Activated T-cell treated with anti-CD3 and anti-CD28 coated beads for 1 hour (primary cell): Measurements from ENCODE around the gene TRIM22.
"Not testable (repeated sequence)": the region's sequence is repeated elsewhere in the genome, so short reads cannot be mapped to it uniquely, and the experiment has no call there.

Experiments
- DNase-seq: peaks from one replicate; pipeline ENCODE4 v3.0.0-alpha.2; 2020; ENCODE audit warnings: low read depth

Gene TRIM22

GRCh38 chr11:5691238-5691963 is 1.8 kb downstream of the TRIM22 start:
- DNase-seq: not testable (repeated sequence)

GRCh38 chr11:5691964-5692361 is 2.4 kb downstream of the TRIM22 start:
- no peak for DNase-seq

GRCh38 chr11:5694642-5695041 is 5.1 kb downstream of the TRIM22 start:
- no peak for DNase-seq

DNA sequence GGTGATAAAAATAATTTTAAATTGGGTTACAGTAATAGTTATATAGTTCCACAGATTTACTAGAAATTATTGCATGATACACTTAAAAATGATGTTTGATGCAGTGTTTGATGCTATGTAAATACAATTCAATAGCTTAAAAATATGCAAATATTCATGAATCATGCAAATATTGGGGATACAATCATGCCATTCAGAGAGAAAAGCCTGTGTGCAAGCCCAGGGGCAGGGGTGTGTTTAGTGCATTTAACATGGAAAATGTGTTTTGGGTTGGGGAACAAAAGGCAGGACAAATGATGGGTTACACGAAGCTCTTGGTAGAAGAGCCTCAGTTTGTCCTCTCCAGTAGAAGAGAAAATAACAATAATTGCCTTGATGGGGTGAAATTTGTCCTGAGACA is 6.0 kb downstream of the TRIM22 start:
- DNase-seq: no peak

- no peak for DNase-seq
These were observed 6.6 kb downstream of the TRIM22 start for GRCh38 chr11:5696210-5696609.

DNA sequence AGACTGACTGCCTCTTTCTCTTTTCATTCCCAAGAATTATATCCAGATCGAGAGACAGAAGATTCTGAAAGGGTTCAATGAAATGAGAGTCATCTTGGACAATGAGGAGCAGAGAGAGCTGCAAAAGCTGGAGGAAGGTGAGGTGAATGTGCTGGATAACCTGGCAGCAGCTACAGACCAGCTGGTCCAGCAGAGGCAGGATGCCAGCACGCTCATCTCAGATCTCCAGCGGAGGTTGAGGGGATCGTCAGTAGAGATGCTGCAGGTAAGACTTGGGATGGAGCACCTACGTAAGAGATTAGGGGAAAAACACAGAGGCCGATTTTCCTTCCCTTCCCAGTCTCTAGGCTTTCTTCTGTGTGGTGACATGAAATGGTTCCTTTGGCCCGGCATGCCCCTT is 8.7 kb downstream of the TRIM22 start:
- no peak for DNase-seq

DNA sequence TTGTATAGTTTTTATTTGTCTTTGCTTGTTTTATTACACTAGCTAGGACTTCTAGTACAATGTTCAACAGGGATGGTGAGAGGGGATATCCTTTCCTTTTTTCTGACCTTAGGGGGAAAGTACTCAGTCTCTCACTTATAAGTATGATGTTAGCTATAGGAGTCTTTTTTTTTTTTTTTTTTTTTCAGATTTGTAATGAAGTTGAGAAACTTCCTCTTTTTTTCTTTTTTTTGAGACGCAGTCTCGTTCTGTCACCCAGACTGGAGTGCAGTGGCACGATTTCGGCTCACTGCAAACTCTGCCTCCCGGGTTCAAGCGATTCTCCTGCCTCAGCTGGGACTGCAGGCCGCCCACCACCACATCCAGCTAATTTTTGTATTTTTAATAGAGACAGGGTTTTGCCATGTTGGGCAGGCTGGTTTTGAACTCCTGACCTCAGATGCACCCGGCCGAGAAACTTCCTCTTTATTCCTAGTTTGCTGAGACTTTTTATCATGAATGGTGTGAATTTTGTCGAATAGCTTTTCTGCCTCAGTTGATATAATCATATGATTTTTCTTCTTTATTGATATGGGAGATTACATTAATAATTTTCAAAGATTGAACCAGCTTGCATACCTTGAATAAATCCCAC is 10.9 kb downstream of the TRIM22 start:
- no peak for DNase-seq

GRCh38 chr11:5701055-5701577 is 11.5 kb downstream of the TRIM22 start:
- DNase-seq: no peak

DNA sequence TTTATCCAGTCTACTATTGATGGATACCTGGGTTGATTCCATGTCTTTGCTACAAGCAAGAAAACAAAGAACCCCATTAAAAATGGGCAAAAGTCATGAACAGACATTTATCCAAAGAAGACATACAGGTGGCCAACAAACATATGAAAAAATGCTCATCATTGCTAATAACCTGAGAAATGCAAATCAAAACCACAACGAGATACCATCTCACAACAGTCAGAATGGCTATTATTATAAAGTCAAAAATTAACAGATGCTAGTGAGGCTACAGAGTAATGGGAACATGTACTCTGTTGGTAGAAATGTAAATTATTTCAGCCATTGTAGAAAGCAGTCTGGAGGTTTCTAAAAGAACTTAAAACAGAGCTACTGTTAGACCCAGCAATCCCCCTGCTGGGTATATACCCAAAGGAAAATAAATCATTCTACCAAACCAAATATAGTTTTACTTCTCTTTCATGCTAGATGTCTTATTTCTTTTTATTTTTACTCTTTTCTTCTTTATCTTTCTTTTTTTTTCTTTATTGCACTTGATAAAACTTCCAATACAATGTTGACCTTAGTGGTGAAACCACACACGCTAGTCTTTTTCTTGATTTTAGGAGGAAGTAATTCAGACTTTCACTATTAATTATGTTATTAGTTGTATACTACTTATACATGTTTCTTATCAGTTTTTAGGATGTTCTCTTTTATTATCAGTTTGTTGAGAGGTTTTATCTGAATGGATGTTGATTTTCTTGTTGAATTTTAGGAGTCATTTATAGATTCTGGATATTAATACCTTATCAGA is 14.3 kb downstream of the TRIM22 start:
- DNase-seq: no peak

GRCh38 chr11:5705688-5706087 is 16.1 kb downstream of the TRIM22 start:
- DNase-seq: no peak

GRCh38 chr11:5712507-5712906 is 22.9 kb downstream of the TRIM22 start:
- DNase-seq: no peak

- DNase-seq: no peak
These were observed 24.1 kb downstream of the TRIM22 start for GRCh38 chr11:5713695-5714094.

DNA sequence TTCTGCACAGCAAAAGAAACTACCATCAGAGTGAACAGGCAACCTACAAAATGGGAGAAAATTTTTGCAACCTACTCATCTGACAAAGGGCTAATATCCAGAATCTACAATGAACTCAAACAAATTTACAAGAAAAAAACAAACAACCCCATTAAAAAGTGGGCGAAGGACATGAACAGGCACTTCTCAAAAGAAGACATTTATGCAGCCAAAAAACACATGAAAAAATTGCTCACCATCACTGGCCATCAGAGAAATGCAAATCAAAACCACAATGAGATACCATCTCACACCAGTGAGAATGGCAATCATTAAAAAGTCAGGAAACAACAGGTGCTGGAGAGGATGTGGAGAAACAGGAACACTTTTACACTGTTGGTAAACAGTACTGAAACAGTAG is 26.9 kb downstream of the TRIM22 start:
- DNase-seq: not testable (repeated sequence)

GRCh38 chr11:5719703-5720495 is 30.3 kb downstream of the TRIM22 start:
- no peak for DNase-seq

DNA sequence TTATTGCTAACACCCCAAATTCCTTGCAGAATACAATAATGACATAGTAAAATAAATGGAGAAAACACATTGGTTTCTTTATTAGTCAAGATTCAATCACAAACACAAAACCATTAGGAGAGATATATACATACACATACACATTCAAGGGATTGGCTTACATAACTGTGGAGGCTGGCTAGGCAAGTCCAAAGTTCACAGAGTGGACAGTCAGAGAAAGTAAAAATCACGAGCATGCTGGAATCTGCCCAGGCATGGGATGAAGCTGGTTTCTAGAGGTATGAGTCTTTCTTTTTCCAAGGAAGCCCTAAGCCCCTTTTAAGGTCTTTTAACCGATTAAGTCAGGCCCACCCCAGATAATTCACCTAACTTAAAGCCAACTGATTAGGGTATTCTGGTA is 33.0 kb downstream of the TRIM22 start:
- no peak for DNase-seq

- DNase-seq: no peak
These were observed 36.8 kb downstream of the TRIM22 start for GRCh38 chr11:5726351-5726750.

- DNase-seq: no peak
These were observed 38.1 kb downstream of the TRIM22 start for GRCh38 chr11:5727691-5728090.

DNA sequence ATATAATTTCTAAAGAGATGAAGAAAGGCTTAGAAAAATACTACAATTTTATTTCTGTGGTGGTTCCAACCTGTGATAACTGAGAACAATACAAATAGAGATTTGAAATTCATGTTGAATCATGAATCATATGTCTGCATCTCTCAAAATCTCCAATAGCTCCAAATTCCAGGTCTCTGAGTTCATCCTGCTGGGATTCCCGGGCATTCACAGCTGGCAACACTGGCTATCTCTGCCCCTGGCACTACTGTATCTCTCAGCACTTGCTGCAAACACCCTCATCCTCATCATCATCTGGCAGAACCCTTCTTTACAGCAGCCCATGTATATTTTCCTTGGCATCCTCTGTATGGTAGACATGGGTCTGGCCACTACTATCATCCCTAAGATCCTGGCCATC is 46.8 kb downstream of the TRIM22 start, which contains the start of gene OR56B1:
Gene OR56B1, plus strand, starts transcription at position 53 of the 400 bp plus-strand sequence. Its CDS starts 69 bp downstream, at position 122.
- DNase-seq: no peak

DNA sequence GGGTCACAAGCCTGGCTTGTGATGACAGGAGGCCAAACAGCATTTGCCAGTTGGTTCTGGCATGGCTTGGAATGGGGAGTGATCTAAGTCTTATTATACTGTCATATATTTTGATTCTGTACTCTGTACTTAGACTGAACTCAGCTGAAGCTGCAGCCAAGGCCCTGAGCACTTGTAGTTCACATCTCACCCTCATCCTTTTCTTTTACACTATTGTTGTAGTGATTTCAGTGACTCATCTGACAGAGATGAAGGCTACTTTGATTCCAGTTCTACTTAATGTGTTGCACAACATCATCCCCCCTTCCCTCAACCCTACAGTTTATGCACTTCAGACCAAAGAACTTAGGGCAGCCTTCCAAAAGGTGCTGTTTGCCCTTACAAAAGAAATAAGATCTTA is 47.5 kb downstream of the TRIM22 start:
- DNase-seq: no peak

DNA sequence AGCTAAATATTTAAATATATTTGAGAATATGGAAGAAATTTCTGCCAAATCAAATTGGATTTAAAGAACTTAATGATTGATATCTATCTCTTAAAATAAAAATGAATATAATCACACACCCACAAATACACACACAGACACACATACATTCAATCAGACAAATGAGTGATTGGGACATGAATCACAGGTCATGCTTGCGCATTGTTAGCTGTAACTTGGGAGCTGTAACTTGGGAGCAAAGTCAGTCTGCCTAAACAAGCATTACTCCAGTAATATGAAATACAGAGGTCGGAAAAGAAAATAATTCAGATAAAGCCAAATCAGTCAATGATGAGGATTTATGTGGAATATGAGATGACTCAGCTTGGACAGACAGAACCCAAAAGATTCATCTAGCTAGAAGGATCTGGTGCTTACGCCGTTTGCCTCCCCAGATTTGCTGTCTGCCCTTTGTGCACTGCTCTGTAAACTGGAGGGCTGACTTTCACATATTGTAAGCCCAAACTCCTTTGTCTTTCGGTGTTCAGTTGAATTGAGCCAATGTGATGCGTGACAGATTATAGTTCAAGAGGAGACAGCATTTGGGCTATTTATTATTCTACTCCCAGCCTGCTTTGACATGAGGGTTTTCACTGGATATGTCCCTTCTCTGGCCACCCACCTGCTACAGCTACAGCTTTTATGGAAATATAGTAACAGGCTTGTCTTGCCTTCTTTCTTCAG is 48.2 kb downstream of the TRIM22 start:
- no peak for DNase-seq

DNA sequence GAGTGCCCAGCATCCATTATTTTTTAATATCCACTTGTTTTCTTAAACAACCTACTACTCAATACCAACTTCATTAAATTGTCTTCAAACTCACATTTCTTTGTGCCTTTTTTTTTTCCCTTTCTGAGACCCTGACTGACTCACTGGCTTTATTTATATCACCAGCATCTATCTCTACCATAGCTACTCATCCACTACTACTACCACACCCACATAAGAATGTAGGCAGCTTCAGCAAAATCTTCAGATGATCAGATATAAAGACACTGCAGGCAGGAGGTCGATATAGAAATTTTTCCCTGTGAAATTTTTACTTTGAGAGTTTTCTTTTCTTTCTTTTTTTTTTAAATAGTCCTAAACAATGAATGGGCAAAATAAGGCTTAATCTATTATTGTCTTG is 48.8 kb downstream of the TRIM22 start:
- DNase-seq: no peak
